ENCODE results near the gene PCYT1A.
A peak's percentile ranks its signal among the peaks of the same experiment; 100 is the strongest.
"Not testable (repeated sequence)": the region's sequence is repeated elsewhere in the genome, so short reads cannot be mapped to it uniquely, and the experiment has no call there.

PCYT1A gene

DNA sequence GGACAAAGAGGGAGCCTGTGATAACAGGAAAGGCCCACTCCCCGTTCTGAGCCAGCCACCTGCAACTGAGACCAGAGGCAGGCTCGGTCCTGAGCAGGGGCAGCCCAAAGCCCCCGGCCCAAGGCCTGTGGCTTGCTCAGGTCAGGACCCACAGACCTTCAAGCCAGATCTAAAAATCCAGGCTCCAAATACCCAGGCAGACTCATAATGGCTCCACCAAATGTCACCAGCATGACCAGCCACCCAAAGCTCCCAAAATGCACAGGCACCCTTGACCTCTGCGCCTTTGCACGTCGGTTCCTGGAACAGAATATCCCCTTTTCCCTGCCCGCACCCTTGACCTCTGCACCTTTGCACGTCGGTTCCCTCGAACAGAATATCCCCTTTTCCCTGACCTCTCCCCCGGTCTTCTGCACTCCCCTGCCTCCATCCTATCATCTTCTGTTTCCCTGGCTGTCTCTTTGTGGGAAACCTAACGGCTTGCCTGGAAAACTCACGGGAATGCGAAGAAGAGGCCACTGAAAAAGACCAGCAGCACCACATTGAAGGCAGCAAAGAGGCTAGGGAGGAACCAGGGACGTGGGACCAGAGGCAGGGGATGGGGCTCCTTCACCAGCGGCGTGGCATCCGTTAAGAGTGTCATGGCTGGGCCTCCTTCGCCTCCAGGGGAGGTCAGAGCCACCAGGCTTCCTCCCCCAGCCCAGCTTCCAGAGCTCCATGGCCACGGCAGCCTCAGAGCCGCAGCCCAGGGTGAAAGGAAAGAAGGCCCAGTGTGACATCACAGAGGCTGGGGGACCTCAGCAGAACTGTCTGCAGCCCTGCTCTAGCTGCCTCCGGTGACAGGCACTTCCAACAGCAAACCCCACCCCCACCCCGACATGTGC, 76.6 kb downstream of the PCYT1A start, which contains the start of gene ZDHHC19:
Gene ZDHHC19 (minus strand): TSS at position 728 of the 884 bp plus-strand sequence. CDS start 85 bp downstream, at position 643.
- no peak for DNase-seq

- not testable (repeated sequence) for DNase-seq
Observed at GRCh38 chr3:196209944-196210672, 77.4 kb downstream of the PCYT1A start.

GRCh38 chr3:196208942-196209695, 78.4 kb downstream of the PCYT1A start:
- no peak for DNase-seq

GRCh38 chr3:196207833-196208607, 79.5 kb downstream of the PCYT1A start:
- DNase-seq, result no peak

DNA sequence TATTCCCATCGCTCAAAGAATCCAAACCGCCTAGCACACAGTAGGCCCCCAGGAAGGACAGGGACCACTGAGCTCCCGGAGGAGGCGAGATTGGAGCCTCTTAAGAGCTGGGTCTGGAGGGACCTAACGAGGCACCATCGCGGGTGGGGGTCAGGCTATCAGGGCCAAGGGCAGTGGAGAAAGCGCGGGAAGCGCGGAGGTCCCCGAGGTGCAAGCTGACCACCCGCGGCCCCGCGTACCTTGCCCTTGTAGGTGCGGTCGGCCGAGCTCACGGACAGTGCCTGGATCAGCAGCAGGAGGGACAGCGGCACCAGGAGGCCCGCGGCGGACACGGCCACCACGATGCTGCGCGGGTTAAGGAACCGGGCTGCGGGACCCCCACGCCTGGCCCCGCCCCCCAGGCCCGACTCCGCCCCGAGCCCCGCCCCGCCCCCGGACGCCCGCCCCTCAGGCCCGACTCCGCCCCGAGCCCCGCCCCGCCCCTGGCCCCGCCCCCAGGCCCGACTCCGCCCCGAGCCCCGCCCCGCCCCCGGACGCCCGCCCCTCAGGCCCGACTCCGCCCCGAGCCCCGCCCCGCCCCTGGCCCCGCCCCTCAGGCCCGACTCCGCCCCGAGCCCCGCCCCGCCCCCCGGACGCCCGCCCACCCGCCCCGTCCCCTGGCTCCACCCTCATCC, 80.2 kb downstream of the PCYT1A start:
- DNase-seq, result no peak

DNA sequence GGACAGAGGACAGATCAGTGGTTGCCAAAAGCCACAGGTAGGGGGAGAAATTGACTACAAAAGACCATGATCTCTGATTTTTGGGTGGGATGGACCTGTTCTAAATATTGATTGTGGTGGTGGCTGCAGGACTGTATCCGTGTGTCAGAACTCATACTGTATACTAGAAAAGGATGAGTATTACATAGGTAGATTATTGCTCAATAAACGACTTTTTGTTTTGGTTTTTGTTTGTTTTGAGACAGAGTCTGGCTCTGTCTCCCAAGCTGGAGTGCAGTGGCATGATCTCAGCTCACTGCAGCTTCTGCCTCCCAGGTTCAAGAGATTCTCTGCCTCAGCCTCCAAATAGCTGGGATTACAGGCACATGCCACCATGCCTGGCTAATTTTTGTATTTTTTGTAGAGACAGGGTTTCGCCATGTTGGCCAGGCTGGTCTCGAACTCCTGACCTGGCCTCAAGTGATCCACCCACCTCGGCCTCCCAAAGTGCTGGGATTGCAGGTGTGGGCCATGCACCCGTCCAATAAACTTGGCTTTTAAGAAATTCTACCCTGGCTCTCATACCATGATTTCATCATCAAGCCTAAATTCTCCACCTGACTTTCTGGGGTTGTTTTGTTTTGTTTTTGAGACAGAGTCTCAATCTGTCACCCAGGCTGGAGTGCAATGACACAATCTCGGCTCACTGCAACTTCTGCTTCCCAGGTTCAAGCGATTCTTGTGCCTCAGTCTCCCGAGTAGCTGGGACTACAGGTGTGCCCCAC, 81.9 kb downstream of the PCYT1A start:
- DNase-seq, result not testable (repeated sequence)

DNA sequence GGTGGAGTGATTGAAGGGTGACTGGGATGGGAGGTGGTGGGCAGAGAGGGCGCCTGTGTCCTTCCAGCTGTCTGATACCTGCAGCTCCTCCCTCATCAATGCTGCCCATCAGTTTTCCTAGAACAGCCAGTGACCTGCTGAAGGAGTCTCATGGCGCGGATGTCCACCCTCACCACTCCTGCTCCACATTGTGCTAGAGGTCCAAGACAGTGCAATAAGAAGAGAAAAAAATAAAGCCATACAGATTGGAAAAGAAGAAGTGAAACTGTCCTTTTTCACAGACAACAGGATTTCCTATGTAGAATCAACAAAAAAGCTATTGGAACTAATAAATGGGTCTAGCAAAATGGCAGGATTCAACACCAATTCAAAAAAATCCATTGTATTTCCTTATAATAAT, 83.7 kb downstream of the PCYT1A start:
- no peak for DNase-seq

- DNase-seq, result no peak
Observed at GRCh38 chr3:196202516-196202970, 85.0 kb downstream of the PCYT1A start.

- DNase-seq, result no peak
Observed at GRCh38 chr3:196198771-196199753, 88.5 kb downstream of the PCYT1A start.

GRCh38 chr3:196198081-196198675, 89.3 kb downstream of the PCYT1A start:
- DNase-seq, result no peak

- no peak for DNase-seq
Observed at GRCh38 chr3:196197524-196197923, 90.0 kb downstream of the PCYT1A start.

DNA sequence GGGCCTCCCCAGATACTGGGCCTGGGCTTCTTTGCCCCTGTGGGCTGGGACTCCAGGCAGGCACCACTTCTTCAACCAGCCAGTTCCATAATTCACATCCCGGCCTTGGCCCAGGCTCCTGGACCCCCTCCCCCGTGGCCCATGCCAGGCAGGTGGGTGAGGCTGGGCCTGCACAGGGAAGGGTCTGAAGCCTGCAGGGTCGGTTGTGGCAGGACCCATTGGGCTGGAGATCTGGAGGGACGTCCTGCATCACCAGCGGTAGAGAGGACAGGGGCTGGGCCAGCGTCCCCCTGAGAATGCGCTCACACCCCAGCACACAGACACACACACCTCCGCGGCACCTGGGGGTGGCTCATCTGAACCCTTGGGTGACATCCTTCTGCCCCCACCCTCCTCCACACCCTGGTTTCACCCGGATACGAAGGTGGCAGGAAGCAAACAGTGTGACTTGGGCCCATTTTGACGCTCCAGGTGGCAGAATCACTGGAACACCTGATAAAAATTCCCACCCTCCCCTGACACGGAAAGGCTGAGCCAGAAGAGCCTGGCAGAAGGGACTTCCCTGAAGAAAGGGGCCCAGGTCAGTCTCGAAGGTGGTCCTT, 91.8 kb downstream of the PCYT1A start:
- DNase-seq, result no peak

DNA sequence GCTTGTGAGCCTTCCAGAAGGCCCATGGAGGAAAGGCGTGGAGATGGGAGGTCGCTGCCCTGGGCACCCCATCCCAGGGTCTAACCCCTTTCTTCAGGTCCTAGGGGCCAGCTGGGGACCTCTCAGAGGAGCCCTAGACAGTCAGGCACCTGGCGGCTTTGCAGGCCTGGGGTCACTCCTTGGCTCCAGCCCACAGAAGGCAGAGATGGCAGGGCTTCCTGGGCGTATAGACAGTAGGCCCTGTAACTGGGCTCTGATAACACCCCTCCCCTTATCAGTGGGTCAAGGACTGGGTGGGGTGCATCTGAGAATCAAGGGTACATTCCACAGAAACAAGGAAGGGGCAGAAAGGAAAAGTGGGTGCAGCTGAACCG, 93.0 kb downstream of the PCYT1A start:
- no peak for DNase-seq

- DNase-seq, result no peak
Observed at GRCh38 chr3:196193736-196194541, 93.6 kb downstream of the PCYT1A start.

DNA sequence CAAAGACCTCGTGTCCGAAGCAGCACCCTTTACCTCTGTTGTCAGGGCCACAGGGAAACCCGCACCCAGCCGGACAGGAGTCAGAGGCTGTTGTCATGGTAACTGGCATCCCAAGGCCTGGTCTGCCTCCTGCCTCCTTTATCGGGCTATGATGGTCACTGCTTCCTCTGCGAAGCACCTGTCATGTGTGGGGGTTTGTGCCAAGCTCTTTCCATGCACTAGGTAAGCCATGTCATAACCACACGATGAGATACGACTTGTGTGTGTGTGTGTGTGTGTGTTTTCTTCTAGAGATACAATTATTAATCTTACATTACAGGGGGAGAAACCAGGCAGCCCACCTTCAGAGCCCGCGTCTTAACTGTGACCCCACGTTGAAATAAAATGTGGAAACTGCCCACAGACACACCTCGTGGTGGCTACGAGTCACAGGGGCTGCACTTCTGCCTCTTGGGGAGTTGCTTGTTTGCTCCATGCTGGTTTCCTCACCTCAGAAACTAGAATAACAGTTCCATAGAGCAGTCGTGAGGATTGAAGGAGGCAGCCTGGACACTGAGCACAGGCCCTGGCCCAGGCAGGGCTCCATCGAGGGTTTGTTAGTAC, 94.3 kb downstream of the PCYT1A start:
- peak; percentile 27 to 55 for DNase-seq

DNA sequence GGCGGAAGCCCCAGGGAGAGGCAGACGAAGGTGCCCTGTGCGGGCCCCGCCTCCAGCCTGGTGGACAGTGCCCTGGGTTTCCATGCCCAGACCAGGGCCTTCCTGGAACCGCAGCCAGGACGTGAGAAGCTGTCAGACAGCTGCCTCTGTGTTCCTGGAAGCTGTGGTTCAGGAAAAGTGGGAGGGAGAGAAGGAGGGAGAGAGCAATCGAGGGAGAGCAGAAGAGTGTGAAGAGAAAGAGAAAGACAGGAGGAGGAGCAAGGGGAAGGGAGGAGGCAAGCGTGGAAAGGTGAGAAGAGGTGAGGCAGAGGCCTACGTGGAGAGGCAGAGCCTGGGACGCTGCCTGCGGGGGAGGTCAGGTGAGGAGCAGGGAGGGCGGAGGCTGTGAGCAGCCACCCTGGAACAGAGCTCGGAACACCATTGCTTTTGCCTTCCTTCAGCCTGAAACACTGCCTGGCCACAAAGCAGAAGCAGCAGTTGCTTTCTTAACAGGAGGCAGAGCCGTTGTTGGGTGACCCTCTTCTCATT, 94.9 kb downstream of the PCYT1A start:
- DNase-seq, result no peak

- no peak for DNase-seq
Observed at GRCh38 chr3:196192036-196192523, 95.4 kb downstream of the PCYT1A start.

Measured in cerebellar nuclear complex (tissue), 1 donor.